HepG2 (cell line): ENCODE measurements around the gene SALL4. TPM values are rescaled to one million over a fixed set of nuclear protein-coding genes. Genes with fewer than 3 reads are reported as not detected.

Source experiments
- CEBPG ChIP-seq: IDR thresholded peaks from 2 replicates; pipeline ENCODE4 v1.6.1; 2016
- FOXC1 ChIP-seq: sonication (generic); formaldehyde crosslinking; IDR thresholded peaks from 2 replicates; pipeline ENCODE4 v1.8.0; 2022; ENCODE audit warnings: mild to moderate bottlenecking, missing genetic modification reagents, borderline replicate concordance
- FOXK1 ChIP-seq: sonication (generic); formaldehyde crosslinking; IDR thresholded peaks from 2 replicates; pipeline ENCODE4 v1.4.0; 2020; ENCODE audit warnings: low read depth, missing genetic modification reagents, borderline replicate concordance
- HDAC1 ChIP-seq: sonication (generic); formaldehyde crosslinking; IDR thresholded peaks from 2 replicates; pipeline ENCODE4 v1.5.1; 2020; ENCODE audit warnings: mild to moderate bottlenecking, missing genetic modification reagents
- KDM4B ChIP-seq: sonication (generic); formaldehyde crosslinking; IDR thresholded peaks from 2 replicates; pipeline ENCODE4 v1.4.0; 2020; ENCODE audit warnings: missing genetic modification reagents
- NFYC ChIP-seq: IDR thresholded peaks from 2 replicates; pipeline ENCODE4 v1.6.1; 2016; ENCODE audit warnings: missing genetic modification reagents, missing compliant biosample characterization
- PAF1 ChIP-seq: IDR thresholded peaks from 2 replicates; pipeline ENCODE4 v1.6.1; 2016; ENCODE audit warnings: missing genetic modification reagents, missing compliant biosample characterization
- SCMH1 ChIP-seq: sonication (generic); formaldehyde crosslinking; IDR thresholded peaks from 2 replicates; pipeline ENCODE4 v1.9.0; 2021; ENCODE audit warnings: missing genetic modification reagents, mild to moderate bottlenecking, borderline replicate concordance
- TFDP2 ChIP-seq: sonication (generic); formaldehyde crosslinking; IDR thresholded peaks from 2 replicates; pipeline ENCODE4 v1.4.0; 2020; ENCODE audit warnings: missing genetic modification reagents
- ZBTB1 ChIP-seq: sonication (generic); formaldehyde crosslinking; IDR thresholded peaks from 2 replicates; pipeline ENCODE4 v1.4.0; 2020; ENCODE audit warnings: missing genetic modification reagents, borderline replicate concordance
- ZBTB14 ChIP-seq: sonication (generic); formaldehyde crosslinking; IDR thresholded peaks from 2 replicates; pipeline ENCODE4 v1.4.0; 2020; ENCODE audit warnings: missing genetic modification reagents
- ZBTB46 ChIP-seq: sonication (generic); formaldehyde crosslinking; IDR thresholded peaks from 2 replicates; pipeline ENCODE4 v1.4.0; 2020; ENCODE audit warnings: mild to moderate bottlenecking, missing genetic modification reagents, borderline replicate concordance
- ZNF224 ChIP-seq: sonication (generic); formaldehyde crosslinking; IDR thresholded peaks from 2 replicates; pipeline ENCODE4 v1.5.0; 2020; ENCODE audit warnings: mild to moderate bottlenecking, missing genetic modification reagents
- ZNF232 ChIP-seq: sonication (generic); formaldehyde crosslinking; IDR thresholded peaks from 2 replicates; pipeline ENCODE4 v1.4.0; 2020; ENCODE audit warnings: missing genetic modification reagents, borderline replicate concordance
- ZNF253 ChIP-seq: sonication (generic); formaldehyde crosslinking; IDR thresholded peaks from 2 replicates; pipeline ENCODE4 v1.8.0; 2022; ENCODE audit warnings: mild to moderate bottlenecking, missing genetic modification reagents, borderline replicate concordance
- ZNF292 ChIP-seq: sonication (generic); formaldehyde crosslinking; IDR thresholded peaks from 2 replicates; pipeline ENCODE4 v1.8.1; 2022; ENCODE audit warnings: mild to moderate bottlenecking, low read depth, missing genetic modification reagents, borderline replicate concordance
- ZNF350 ChIP-seq: sonication (generic); formaldehyde crosslinking; IDR thresholded peaks from 2 replicates; pipeline ENCODE4 v1.4.0; 2020; ENCODE audit warnings: mild to moderate bottlenecking, low read depth, missing genetic modification reagents, borderline replicate concordance
- ZNF550 ChIP-seq: sonication (generic); formaldehyde crosslinking; IDR thresholded peaks from 2 replicates; pipeline ENCODE4 v1.4.0; 2020; ENCODE audit warnings: mild to moderate bottlenecking, missing genetic modification reagents, borderline replicate concordance
- ZNF768 ChIP-seq: sonication (generic); formaldehyde crosslinking; IDR thresholded peaks from 2 replicates; pipeline ENCODE4 v1.4.0; 2020; ENCODE audit warnings: missing genetic modification reagents
- polyA plus RNA-seq, 8 experiments: library from polyadenylated mRNA; depleted of rRNA in 3 of 8; stranded (reverse) in 7 of 8; unstranded in 1 of 8; fragments of >200 nt; fragmentation: Illumina TruSeq in 4 of 8; extraction: Trizol in 4 of 8; gene quantifications; 2 replicates each; pipeline versions ENCODE4 v1.2.1 to v1.2.3, GENCODE V29; 2011 to 2016; ENCODE audit warnings: low read depth in 4 of 8, missing spikeins in 1 of 8, mixed read lengths in 1 of 8; ENCODE audit not compliant: insufficient read depth in 1 of 8
- total RNA-seq, 5 experiments: library from RNA; depleted of rRNA; stranded (reverse); fragments of >200 nt; fragmentation: Illumina TruSeq; extraction: Trizol; gene quantifications; 2 replicates each; pipeline ENCODE4 v1.2.3, GENCODE V29; 2016; ENCODE audit warnings: low read depth in 1 of 5
- TF ChIP-seq, protein P1 (sequence below): sonication (generic); formaldehyde crosslinking; IDR thresholded peaks from 2 replicates; pipeline ENCODE4 v1.4.0; 2020; ENCODE audit warnings: missing genetic modification reagents, borderline replicate concordance
- TF ChIP-seq, protein P2 (sequence below): IDR thresholded peaks from 2 replicates; pipeline ENCODE4 v1.6.1; 2016
- TF ChIP-seq, protein P3 (sequence below): sonication (generic); formaldehyde crosslinking; IDR thresholded peaks from 2 replicates; pipeline ENCODE4 v1.4.0; 2020; ENCODE audit warnings: missing genetic modification reagents

Gene SALL4
- total and polyA plus RNA-seq, 2 of the 13 experiments (the other 11 are each of a cell fraction or from before 2014, with no cell fraction given), result 0.33 to 1.8 TPM

- TF ChIP-seq, protein P1, sequence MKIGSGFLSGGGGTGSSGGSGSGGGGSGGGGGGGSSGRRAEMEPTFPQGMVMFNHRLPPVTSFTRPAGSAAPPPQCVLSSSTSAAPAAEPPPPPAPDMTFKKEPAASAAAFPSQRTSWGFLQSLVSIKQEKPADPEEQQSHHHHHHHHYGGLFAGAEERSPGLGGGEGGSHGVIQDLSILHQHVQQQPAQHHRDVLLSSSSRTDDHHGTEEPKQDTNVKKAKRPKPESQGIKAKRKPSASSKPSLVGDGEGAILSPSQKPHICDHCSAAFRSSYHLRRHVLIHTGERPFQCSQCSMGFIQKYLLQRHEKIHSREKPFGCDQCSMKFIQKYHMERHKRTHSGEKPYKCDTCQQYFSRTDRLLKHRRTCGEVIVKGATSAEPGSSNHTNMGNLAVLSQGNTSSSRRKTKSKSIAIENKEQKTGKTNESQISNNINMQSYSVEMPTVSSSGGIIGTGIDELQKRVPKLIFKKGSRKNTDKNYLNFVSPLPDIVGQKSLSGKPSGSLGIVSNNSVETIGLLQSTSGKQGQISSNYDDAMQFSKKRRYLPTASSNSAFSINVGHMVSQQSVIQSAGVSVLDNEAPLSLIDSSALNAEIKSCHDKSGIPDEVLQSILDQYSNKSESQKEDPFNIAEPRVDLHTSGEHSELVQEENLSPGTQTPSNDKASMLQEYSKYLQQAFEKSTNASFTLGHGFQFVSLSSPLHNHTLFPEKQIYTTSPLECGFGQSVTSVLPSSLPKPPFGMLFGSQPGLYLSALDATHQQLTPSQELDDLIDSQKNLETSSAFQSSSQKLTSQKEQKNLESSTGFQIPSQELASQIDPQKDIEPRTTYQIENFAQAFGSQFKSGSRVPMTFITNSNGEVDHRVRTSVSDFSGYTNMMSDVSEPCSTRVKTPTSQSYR, result peak; percentile 38; the same call in 1 of the 2 replicates
- TF ChIP-seq NFYC (CRISPR knock-in tag) (no peak), ZNF550 (CRISPR knock-in tag) (no peak), ZNF768 (CRISPR knock-in tag) (peak; percentile 81), CEBPG (CRISPR knock-in tag) (peak; percentile 82), HDAC1 (CRISPR knock-in tag) (no peak), SCMH1 (CRISPR knock-in tag) (no peak), KDM4B (CRISPR knock-in tag) (0 out of 2 replicates have a peak, but pooled peaks have one; percentile 7), ZNF224 (CRISPR knock-in tag) (no peak), FOXC1 (0 out of 2 replicates have a peak, but pooled peaks have one; percentile 50), ZBTB14 (no peak), ZBTB1 (CRISPR knock-in tag) (no peak), ZNF232 (no peak), ZNF292 (CRISPR knock-in tag) (peak; percentile 77), ZNF350 (CRISPR knock-in tag) (peak; percentile 70; the same call in 1 of the 2 replicates), ZNF253 (no peak), TFDP2 (CRISPR knock-in tag) (no peak), FOXK1 (CRISPR knock-in tag) (0 out of 2 replicates have a peak, but pooled peaks have one; percentile 23), ZBTB46 (no peak), PAF1 (CRISPR knock-in tag) (no peak)
- TF ChIP-seq, protein P2, sequence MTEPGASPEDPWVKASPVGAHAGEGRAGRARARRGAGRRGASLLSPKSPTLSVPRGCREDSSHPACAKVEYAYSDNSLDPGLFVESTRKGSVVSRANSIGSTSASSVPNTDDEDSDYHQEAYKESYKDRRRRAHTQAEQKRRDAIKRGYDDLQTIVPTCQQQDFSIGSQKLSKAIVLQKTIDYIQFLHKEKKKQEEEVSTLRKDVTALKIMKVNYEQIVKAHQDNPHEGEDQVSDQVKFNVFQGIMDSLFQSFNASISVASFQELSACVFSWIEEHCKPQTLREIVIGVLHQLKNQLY (CRISPR knock-in tag), result no peak
- TF ChIP-seq, protein P3, sequence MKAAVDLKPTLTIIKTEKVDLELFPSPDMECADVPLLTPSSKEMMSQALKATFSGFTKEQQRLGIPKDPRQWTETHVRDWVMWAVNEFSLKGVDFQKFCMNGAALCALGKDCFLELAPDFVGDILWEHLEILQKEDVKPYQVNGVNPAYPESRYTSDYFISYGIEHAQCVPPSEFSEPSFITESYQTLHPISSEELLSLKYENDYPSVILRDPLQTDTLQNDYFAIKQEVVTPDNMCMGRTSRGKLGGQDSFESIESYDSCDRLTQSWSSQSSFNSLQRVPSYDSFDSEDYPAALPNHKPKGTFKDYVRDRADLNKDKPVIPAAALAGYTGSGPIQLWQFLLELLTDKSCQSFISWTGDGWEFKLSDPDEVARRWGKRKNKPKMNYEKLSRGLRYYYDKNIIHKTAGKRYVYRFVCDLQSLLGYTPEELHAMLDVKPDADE (CRISPR knock-in tag), result no peak
These were observed 43.3 kb downstream of the SALL4 start (continued) for GRCh38 chr20:51758978-51759544.
